Measurements from ENCODE around the gene FLNB. TPM values are rescaled to one million over a fixed set of nuclear protein-coding genes. Genes with fewer than 3 reads are reported as not detected.

The FLNB gene
- total and polyA plus RNA-seq, 8 donors, result 85.2 to 152 (median 102) TPM

- intact Hi-C loops (cut with DNase I), result no loop called here
Observed at GRCh38 chr3:58072763-58073130, 64.5 kb downstream of the FLNB start.

GRCh38 chr3:58073301-58074108, 65.3 kb downstream of the FLNB start:
- WGBS, 2 donors, result 85 to 87% methylated on average over 8 of the region's 8 CpGs
- no peak overlapping the region for H3K27ac ChIP-seq

More at GRCh38 chr3:58072763-58073130, 64.5 kb downstream of the FLNB start:
- TF ChIP-seq CTCF (IDR thresholded peaks at IDR 0.05), result no peak
- DNase-seq (no peak), FAIRE-seq (no peak), ATAC-seq (no peak)
- Histone ChIP-seq H3K27ac (no peak overlapping the region), H3K36me3 (peaks cover 0 to 4% (median 0%) of the 10 kb centered on the region in 3 donors), H3K27me3 (no peaks in the 10 kb centered on the region), H3K4me3 (no peak overlapping the region), H3K4me1 (peaks cover 5 to 24% (median 14%) of the 10 kb centered on the region in 3 donors), H3K9me3 (no peaks in the 10 kb centered on the region)
- WGBS, 2 donors, result 90 to 92% methylated on average over 3 of the region's 3 CpGs

GRCh38 chr3:58074116-58074715, 66.0 kb downstream of the FLNB start:
- DNase-seq (no peak), ATAC-seq (no peak), FAIRE-seq (no peak)
- no peak overlapping the region for H3K27ac ChIP-seq
- WGBS, 2 donors, result 82 to 91% methylated on average over 5 of the region's 5 CpGs
- no peak for TF ChIP-seq CTCF (IDR thresholded peaks at IDR 0.05)
- H3K36me3 ChIP-seq, result peaks cover 0 to 19% (median 10%) of the 10 kb centered on the region in 3 donors
- intact Hi-C loops (cut with DNase I), result no loop called here
- no peak overlapping the region for H3K4me3 ChIP-seq
- no peaks in the 10 kb centered on the region for H3K27me3 ChIP-seq
- H3K4me1 ChIP-seq, result peaks cover 0 to 14% (median 5%) of the 10 kb centered on the region in 3 donors
- no peaks in the 10 kb centered on the region for H3K9me3 ChIP-seq

More at GRCh38 chr3:58073301-58074108, 65.3 kb downstream of the FLNB start:
- H3K36me3 ChIP-seq, result peaks cover 0 to 12% (median 2%) of the 10 kb centered on the region in 3 donors
- no peak for ATAC-seq
- H3K4me1 ChIP-seq, result peaks cover 0 to 17% (median 7%) of the 10 kb centered on the region in 3 donors
- no peak for TF ChIP-seq CTCF (IDR thresholded peaks at IDR 0.05)
- no peaks in the 10 kb centered on the region for H3K27me3 ChIP-seq
- no peak overlapping the region for H3K4me3 ChIP-seq
- no peak for DNase-seq
- no peaks in the 10 kb centered on the region for H3K9me3 ChIP-seq
- FAIRE-seq, result no peak
- intact Hi-C loops (cut with DNase I), result no loop called here

GRCh38 chr3:58074997-58075396, 66.8 kb downstream of the FLNB start:
- Histone ChIP-seq H3K4me1 (peaks cover 0 to 14% (median 5%) of the 10 kb centered on the region in 3 donors), H3K27me3 (no peaks in the 10 kb centered on the region), H3K36me3 (peaks cover 0 to 27% (median 15%) of the 10 kb centered on the region in 3 donors), H3K27ac (no peak overlapping the region), H3K9me3 (no peaks in the 10 kb centered on the region), H3K4me3 (no peak overlapping the region)
- ATAC-seq (no peak), FAIRE-seq (no peak), DNase-seq (no peak)
- intact Hi-C loops (cut with DNase I), result no loop called here
- 53 to 54% methylated on average over 2 of the region's 2 CpGs for WGBS, 2 donors
- no peak for TF ChIP-seq CTCF (IDR thresholded peaks at IDR 0.05)

All from pancreas (tissue), 10 donors.